ENCODE results near the gene FAM167B. TPM values are rescaled to one million over a fixed set of nuclear protein-coding genes. Genes with fewer than 3 reads are reported as not detected.
A peak's percentile ranks its signal among the peaks of the same experiment; 100 is the strongest.

The FAM167B gene
- total RNA-seq, 1 donor from 2014 or later = 2.1 TPM

GRCh38 chr1:32200226-32201010 lies 46.6 kb upstream of the FAM167B start, which contains the start of gene CCDC28B:
Gene CCDC28B, plus strand, starts transcription at chr1:32200595. Its CDS starts 1,341 bp downstream, at chr1:32201936.
- no peak for DNase-seq (ENCODE audit: extremely low spot score, unreplicated experiment)
- no peaks in the 10 kb centered on the region for H3K9me3 Mint-ChIP-seq
- peaks cover 30% of the 10 kb centered on the region for H3K4me1 Mint-ChIP-seq (ENCODE audit: unreplicated experiment)
- peak within 1 kb of the TSS; percentile 90 for H3K27ac Mint-ChIP-seq
- TF ChIP-seq, protein P1, sequence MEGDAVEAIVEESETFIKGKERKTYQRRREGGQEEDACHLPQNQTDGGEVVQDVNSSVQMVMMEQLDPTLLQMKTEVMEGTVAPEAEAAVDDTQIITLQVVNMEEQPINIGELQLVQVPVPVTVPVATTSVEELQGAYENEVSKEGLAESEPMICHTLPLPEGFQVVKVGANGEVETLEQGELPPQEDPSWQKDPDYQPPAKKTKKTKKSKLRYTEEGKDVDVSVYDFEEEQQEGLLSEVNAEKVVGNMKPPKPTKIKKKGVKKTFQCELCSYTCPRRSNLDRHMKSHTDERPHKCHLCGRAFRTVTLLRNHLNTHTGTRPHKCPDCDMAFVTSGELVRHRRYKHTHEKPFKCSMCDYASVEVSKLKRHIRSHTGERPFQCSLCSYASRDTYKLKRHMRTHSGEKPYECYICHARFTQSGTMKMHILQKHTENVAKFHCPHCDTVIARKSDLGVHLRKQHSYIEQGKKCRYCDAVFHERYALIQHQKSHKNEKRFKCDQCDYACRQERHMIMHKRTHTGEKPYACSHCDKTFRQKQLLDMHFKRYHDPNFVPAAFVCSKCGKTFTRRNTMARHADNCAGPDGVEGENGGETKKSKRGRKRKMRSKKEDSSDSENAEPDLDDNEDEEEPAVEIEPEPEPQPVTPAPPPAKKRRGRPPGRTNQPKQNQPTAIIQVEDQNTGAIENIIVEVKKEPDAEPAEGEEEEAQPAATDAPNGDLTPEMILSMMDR (conservative IDR thresholded peaks at IDR 0.05) = no peak
- H3K27me3 Mint-ChIP-seq = no peaks in the 10 kb centered on the region
- H3K4me3 Mint-ChIP-seq = peak within 1 kb of the TSS; percentile 93
- H3K36me3 Mint-ChIP-seq = peaks cover 3% of the 10 kb centered on the region

GRCh38 chr1:32201011-32201855 lies 45.8 kb upstream of the FAM167B start:
- peak overlapping the region; percentile 90 for H3K27ac Mint-ChIP-seq
- H3K4me1 Mint-ChIP-seq (ENCODE audit: unreplicated experiment) = peaks cover 33% of the 10 kb centered on the region
- peak overlapping the region; percentile 93 for H3K4me3 Mint-ChIP-seq
- TF ChIP-seq, protein P1 (conservative IDR thresholded peaks at IDR 0.05) = no peak
- no peaks in the 10 kb centered on the region for H3K27me3 Mint-ChIP-seq
- no peaks in the 10 kb centered on the region for H3K9me3 Mint-ChIP-seq
- peaks cover 3% of the 10 kb centered on the region for H3K36me3 Mint-ChIP-seq
- DNase-seq (ENCODE audit: extremely low spot score, unreplicated experiment) = no peak

GRCh38 chr1:32204943-32205361 lies 42.1 kb upstream of the FAM167B start:
- DNase-seq (ENCODE audit: extremely low spot score, unreplicated experiment) = no peak
- Mint-ChIP-seq H3K27me3 (no peaks in the 10 kb centered on the region), H3K9me3 (no peaks in the 10 kb centered on the region), H3K4me1 (ENCODE audit: unreplicated experiment) (peaks cover 26% of the 10 kb centered on the region), H3K4me3 (peak overlapping the region; percentile 92), H3K27ac (peak overlapping the region; percentile 83), H3K36me3 (no peaks in the 10 kb centered on the region)
- TF ChIP-seq, protein P1 (conservative IDR thresholded peaks at IDR 0.05) = no peak

GRCh38 chr1:32205401-32206370 lies 41.3 kb upstream of the FAM167B start, which contains the start of gene IQCC:
Gene IQCC, plus strand, starts transcription at chr1:32205671. Its CDS starts 11 bp downstream, at chr1:32205682.
- TF ChIP-seq, protein P1 (conservative IDR thresholded peaks at IDR 0.05) = peak; percentile 1
- Mint-ChIP-seq H3K4me1 (ENCODE audit: unreplicated experiment) (peaks cover 22% of the 10 kb centered on the region), H3K4me3 (peak within 1 kb of the TSS; percentile 92), H3K27ac (peak within 1 kb of the TSS; percentile 83), H3K9me3 (no peaks in the 10 kb centered on the region), H3K36me3 (no peaks in the 10 kb centered on the region), H3K27me3 (no peaks in the 10 kb centered on the region)
- DNase-seq (ENCODE audit: extremely low spot score, unreplicated experiment) = peak; percentile 89

- H3K27me3 Mint-ChIP-seq = no peaks in the 10 kb centered on the region
- H3K9me3 Mint-ChIP-seq = no peaks in the 10 kb centered on the region
- peak overlapping the region; percentile 14 for H3K4me3 Mint-ChIP-seq
- TF ChIP-seq, protein P1 (conservative IDR thresholded peaks at IDR 0.05) = no peak
- H3K4me1 Mint-ChIP-seq (ENCODE audit: unreplicated experiment) = peaks cover 8% of the 10 kb centered on the region
- no peak for DNase-seq (ENCODE audit: extremely low spot score, unreplicated experiment)
- no peaks in the 10 kb centered on the region for H3K36me3 Mint-ChIP-seq
- peak overlapping the region; percentile 77 for H3K27ac Mint-ChIP-seq
Measured at GRCh38 chr1:32208469-32208868, 38.6 kb upstream of the FAM167B start.

Measured in type B pancreatic cell (in vitro differentiated cells).